Peyer's patch (tissue), 4 donors: ENCODE results near the gene RSPRY1. TPM values are rescaled to one million over a fixed set of nuclear protein-coding genes. Genes with fewer than 3 reads are reported as not detected.

ENCODE experiments used
- DNase-seq, 3 donors: peaks; one replicate each; pipeline ENCODE4 v3.0.0-alpha.2; 2017 to 2019
- H3K27ac ChIP-seq, 4 donors: fragments of 200-600 bp; sonication (generic); one replicate each; pipeline ENCODE4 v1.5.1; 2016 to 2019
- H3K27me3 ChIP-seq, 2 donors: fragments of 200-600 bp; sonication (generic); one replicate each; pipeline ENCODE4 v1.5.1; 2019
- H3K36me3 ChIP-seq, 3 donors: fragments of 200-600 bp; sonication (generic); one replicate each; pipeline ENCODE4 v1.5.1; 2016 to 2019
- H3K4me1 ChIP-seq, 4 donors: fragments of 200-600 bp; sonication (generic); one replicate each; pipeline ENCODE4 v1.5.1; 2016 to 2019
- H3K4me3 ChIP-seq, 4 donors: fragments of 200-600 bp; sonication (generic); 1 replicate in 3 of 4; 2 replicates in 1 of 4; pipeline ENCODE4 v1.5.1; 2016 to 2019; ENCODE audit warnings: mild to moderate bottlenecking in 1 of 4
- H3K9me3 ChIP-seq, 4 donors: fragments of 200-600 bp; sonication (generic); one replicate each; pipeline ENCODE4 v1.5.1; 2016 to 2019; ENCODE audit warnings: mild to moderate bottlenecking in 1 of 4
- POLR2A ChIP-seq, 2 donors: fragments of 450-650 bp; IDR thresholded peaks; one replicate each; pipeline ENCODE4 v1.5.1; 2017; ENCODE audit warnings: antibody characterized with exemption in 2 of 2, mild to moderate bottlenecking in 2 of 2, moderate library complexity in 2 of 2
- total RNA-seq, 4 donors: library from RNA; depleted of rRNA; stranded (reverse); fragments of >200 nt; gene quantifications; one replicate each; pipeline ENCODE4 v1.1.0, GENCODE V29; 2016
- TF ChIP-seq, protein P1 (sequence below), 6 experiments: fragments of 450-650 bp in 4 of 6; fragments of 200-600 bp in 2 of 6; sonication (generic) in 1 of 6; IDR thresholded peaks; one replicate each; pipeline ENCODE4 v1.5.1; 2017 to 2019; ENCODE audit warnings: antibody characterized with exemption in 6 of 6, mild to moderate bottlenecking in 3 of 6, moderate library complexity in 1 of 6

The RSPRY1 gene
- 10 to 100 TPM; 49.0 to 84.7 (median 65.1) TPM for total RNA-seq

GRCh38 chr16:57185945-57186871 lies at the start of gene RSPRY1, which contains the start of gene PSME3IP1:
TSS of gene RSPRY1 (plus strand) at chr16:57186329. CDS start at chr16:57204659, 18,330 bp downstream.
TSS of gene PSME3IP1 (minus strand) at chr16:57186039. CDS start at chr16:57173854, 12,185 bp downstream.
- Histone ChIP-seq H3K36me3 (no peaks in the 10 kb centered on the region), H3K9me3 (no peaks in the 10 kb centered on the region), H3K27ac (peak within 1 kb of the TSS; percentile 90 to 95 (median 93)), H3K4me3 (peak within 1 kb of the TSS; percentile 77 to 97 (median 86)), H3K27me3 (no peaks in the 10 kb centered on the region), H3K4me1 (peaks cover 0 to 24% (median 9%) of the 10 kb centered on the region in 4 donors)
- TF ChIP-seq POLR2A (IDR thresholded peaks at IDR 0.05): peak; percentile 70 to 83
- TF ChIP-seq, protein P1, sequence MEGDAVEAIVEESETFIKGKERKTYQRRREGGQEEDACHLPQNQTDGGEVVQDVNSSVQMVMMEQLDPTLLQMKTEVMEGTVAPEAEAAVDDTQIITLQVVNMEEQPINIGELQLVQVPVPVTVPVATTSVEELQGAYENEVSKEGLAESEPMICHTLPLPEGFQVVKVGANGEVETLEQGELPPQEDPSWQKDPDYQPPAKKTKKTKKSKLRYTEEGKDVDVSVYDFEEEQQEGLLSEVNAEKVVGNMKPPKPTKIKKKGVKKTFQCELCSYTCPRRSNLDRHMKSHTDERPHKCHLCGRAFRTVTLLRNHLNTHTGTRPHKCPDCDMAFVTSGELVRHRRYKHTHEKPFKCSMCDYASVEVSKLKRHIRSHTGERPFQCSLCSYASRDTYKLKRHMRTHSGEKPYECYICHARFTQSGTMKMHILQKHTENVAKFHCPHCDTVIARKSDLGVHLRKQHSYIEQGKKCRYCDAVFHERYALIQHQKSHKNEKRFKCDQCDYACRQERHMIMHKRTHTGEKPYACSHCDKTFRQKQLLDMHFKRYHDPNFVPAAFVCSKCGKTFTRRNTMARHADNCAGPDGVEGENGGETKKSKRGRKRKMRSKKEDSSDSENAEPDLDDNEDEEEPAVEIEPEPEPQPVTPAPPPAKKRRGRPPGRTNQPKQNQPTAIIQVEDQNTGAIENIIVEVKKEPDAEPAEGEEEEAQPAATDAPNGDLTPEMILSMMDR (IDR thresholded peaks at IDR 0.05): no peak
- peak; percentile 96 to 99 (median 97) for DNase-seq

GRCh38 chr16:57137043-57137442 lies 49.1 kb upstream of the RSPRY1 start:
- peak in 1 of 3 donors; percentile 34 for DNase-seq
- peaks cover 0 to 42% (median 21%) of the 10 kb centered on the region in 4 donors for H3K4me1 ChIP-seq
- no peak overlapping the region for H3K27ac ChIP-seq
- no peak for TF ChIP-seq POLR2A (IDR thresholded peaks at IDR 0.05)
- TF ChIP-seq, protein P1 (IDR thresholded peaks at IDR 0.05): no peak
- H3K4me3 ChIP-seq: no peak overlapping the region
- no peaks in the 10 kb centered on the region for H3K27me3 ChIP-seq
- H3K36me3 ChIP-seq: peaks cover 0 to 20% (median 0%) of the 10 kb centered on the region in 3 donors
- no peaks in the 10 kb centered on the region for H3K9me3 ChIP-seq

DNA sequence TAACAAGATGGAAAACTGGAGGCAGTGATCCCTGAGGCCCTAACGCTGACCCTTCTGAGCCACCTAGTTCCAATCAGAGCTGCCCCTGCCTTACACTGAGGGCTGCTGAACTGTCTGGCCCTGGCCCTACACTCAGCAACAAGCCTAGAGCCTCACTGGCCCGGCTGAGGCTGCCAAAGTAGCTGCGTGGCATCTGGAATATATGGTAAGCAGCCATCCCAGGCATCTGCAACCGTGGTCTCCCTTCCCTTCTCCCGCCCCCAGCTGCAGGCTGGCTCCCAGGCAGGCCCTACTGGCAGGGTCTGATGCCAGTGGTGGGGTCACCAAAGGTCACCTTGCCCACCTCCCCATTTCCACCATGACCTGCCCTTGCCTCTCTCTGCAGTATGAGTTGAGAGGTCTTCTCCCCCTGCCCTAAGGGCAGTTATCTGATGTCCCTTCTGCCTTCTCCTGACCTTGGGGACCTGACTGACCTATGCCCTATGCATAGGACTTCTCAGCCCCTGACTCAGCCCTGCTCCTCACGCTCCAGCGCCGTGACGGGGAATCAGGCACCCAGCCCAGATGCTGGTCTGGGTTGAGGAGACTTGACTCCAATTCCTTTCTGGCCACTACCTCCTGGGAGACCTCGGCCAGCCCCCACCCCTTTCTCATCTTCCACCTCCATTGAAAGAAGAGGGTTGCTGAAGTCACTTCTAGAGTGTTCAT lies 48.4 kb upstream of the RSPRY1 start:
- Histone ChIP-seq H3K27ac (no peak overlapping the region), H3K4me1 (peaks cover 0 to 40% (median 26%) of the 10 kb centered on the region in 4 donors), H3K36me3 (peaks cover 0 to 20% (median 0%) of the 10 kb centered on the region in 3 donors), H3K27me3 (no peaks in the 10 kb centered on the region), H3K4me3 (no peak overlapping the region), H3K9me3 (no peaks in the 10 kb centered on the region)
- peak in 1 of 3 donors; percentile 34 for DNase-seq
- no peak for TF ChIP-seq POLR2A (IDR thresholded peaks at IDR 0.05)
- TF ChIP-seq, protein P1 (IDR thresholded peaks at IDR 0.05): no peak

GRCh38 chr16:57138281-57138935 lies 47.7 kb upstream of the RSPRY1 start:
- peaks cover 0 to 20% (median 0%) of the 10 kb centered on the region in 3 donors for H3K36me3 ChIP-seq
- no peaks in the 10 kb centered on the region for H3K9me3 ChIP-seq
- no peak for DNase-seq
- TF ChIP-seq, protein P1 (IDR thresholded peaks at IDR 0.05): no peak
- TF ChIP-seq POLR2A (IDR thresholded peaks at IDR 0.05): no peak
- peaks cover 0 to 37% (median 26%) of the 10 kb centered on the region in 4 donors for H3K4me1 ChIP-seq
- no peaks in the 10 kb centered on the region for H3K27me3 ChIP-seq
- H3K27ac ChIP-seq: no peak overlapping the region
- H3K4me3 ChIP-seq: no peak overlapping the region
